ENCODE results near the gene ALPG.

Gene ALPG

GRCh38 chr2:232456296-232457120 is 49.9 kb downstream of the ALPG start:
- peak; percentile 21 for DNase-seq (ENCODE audit: low spot score)
- TF ChIP-seq CTCF (IDR thresholded peaks at IDR 0.05): no peak
- Histone ChIP-seq H3K27ac (no peak overlapping the region), H3K4me3 (no peak overlapping the region)

GRCh38 chr2:232457121-232458011 is 50.7 kb downstream of the ALPG start:
- no peak for TF ChIP-seq CTCF (IDR thresholded peaks at IDR 0.05)
- no peak overlapping the region for H3K4me3 ChIP-seq
- peak; percentile 60 for DNase-seq (ENCODE audit: low spot score)
- H3K27ac ChIP-seq: no peak overlapping the region

- no peak overlapping the region for H3K4me3 ChIP-seq
- peak; percentile 55 for DNase-seq (ENCODE audit: low spot score)
- H3K27ac ChIP-seq: no peak overlapping the region
- TF ChIP-seq CTCF (IDR thresholded peaks at IDR 0.05): no peak
Observed at GRCh38 chr2:232458051-232458660, 51.5 kb downstream of the ALPG start.

- no peak for TF ChIP-seq CTCF (IDR thresholded peaks at IDR 0.05)
- H3K27ac ChIP-seq: no peak overlapping the region
- H3K4me3 ChIP-seq: no peak overlapping the region
- DNase-seq (ENCODE audit: low spot score): peak; percentile 50
Observed at GRCh38 chr2:232458661-232459418, 52.2 kb downstream of the ALPG start.

GRCh38 chr2:232459419-232460035 is 52.9 kb downstream of the ALPG start:
- no peak overlapping the region for H3K27ac ChIP-seq
- no peak overlapping the region for H3K4me3 ChIP-seq
- no peak for TF ChIP-seq CTCF (IDR thresholded peaks at IDR 0.05)
- DNase-seq (ENCODE audit: low spot score): peak; percentile 72

- no peak overlapping the region for H3K27ac ChIP-seq
- no peak for TF ChIP-seq CTCF (IDR thresholded peaks at IDR 0.05)
- no peak for DNase-seq (ENCODE audit: low spot score)
- no peak overlapping the region for H3K4me3 ChIP-seq
Observed at GRCh38 chr2:232460171-232460570, 53.5 kb downstream of the ALPG start.
